ENCODE data around the gene FGF1.

FGF1 gene

DNA sequence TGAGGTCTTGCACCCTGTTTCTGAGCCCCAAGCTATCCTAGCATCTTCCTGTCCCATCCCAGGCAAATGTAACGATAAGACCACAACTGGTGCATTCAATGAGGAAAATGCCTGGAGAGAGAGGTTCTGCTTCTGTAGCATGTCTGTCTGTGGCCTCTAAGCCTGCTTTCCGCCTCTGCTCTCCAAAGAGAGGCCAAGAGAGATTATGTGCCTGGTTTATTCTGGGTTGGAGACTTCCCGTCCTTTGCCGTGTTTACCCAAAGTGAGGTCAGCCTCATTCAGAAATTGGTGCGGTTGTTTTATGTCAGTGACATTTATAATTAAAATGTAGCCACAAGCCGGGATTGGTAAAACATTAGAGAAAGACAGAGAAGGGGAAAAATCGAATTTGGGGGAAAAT, 77.8 kb downstream of the FGF1 start:
- DNase-seq: no peak

GRCh38 chr5:142605611-142606010, 80.3 kb downstream of the FGF1 start:
- DNase-seq: no peak

DNA sequence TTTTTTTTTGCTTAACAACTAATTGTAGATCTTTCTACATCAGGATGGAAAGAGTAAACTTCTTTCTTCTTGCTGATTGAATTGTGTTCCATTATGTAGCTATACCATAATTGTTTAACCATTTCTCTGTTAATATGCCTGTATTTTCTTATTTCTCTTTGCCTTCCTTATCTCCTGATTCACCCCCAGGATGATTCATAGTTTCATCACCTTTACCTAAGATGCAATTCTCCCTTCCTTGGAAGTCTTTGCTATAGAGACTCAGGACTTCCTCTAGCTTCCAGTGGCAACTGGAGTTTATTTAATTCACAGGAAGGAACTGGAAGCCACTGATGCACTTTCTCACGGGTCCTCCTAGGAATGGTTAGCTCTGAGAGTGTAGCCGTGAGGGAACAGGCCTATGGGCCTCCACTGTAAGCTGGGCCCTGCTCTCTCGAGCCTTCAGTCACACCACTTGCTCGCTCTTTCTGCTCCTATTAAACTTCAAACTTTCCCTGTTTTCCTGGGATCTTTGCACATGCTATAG, 83.1 kb downstream of the FGF1 start:
- DNase-seq: no peak

GRCh38 chr5:142601432-142601831, 84.5 kb downstream of the FGF1 start:
- DNase-seq: no peak

DNA sequence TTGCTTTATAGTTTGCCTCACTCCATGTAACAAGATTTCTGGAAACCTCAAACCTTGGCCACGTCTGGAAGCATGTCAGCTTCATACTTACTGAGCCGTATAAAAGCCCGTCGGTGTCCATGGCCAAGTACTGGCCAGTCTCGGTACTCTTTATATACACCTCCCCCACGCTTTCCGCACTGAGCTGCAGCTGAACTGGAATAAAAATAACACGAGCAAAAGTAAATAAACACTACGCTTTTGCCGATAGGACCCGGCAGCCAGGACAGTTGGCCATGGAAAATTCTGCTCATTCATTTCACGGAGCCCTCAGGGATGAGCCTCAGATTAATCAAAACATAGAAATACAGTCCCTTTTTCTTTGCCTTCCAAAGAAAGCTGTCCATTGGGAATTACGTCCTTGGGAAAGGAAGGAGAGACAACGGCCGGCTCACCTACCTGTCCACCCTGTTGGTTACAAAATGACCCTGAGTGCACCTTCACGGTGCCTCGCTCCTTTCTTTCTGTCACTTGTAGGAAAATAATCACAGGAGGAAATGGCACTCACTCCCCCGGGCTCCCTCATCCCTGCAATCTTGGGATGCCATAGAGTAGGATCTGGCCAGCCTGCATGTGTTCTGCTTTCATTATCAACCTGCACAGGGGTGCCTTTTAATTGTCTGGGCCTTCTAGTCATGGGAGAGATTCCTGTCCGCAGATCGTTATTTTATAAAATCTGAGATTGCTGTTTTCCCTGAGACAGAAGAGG, 85.1 kb downstream of the FGF1 start:
- DNase-seq: no peak

DNA sequence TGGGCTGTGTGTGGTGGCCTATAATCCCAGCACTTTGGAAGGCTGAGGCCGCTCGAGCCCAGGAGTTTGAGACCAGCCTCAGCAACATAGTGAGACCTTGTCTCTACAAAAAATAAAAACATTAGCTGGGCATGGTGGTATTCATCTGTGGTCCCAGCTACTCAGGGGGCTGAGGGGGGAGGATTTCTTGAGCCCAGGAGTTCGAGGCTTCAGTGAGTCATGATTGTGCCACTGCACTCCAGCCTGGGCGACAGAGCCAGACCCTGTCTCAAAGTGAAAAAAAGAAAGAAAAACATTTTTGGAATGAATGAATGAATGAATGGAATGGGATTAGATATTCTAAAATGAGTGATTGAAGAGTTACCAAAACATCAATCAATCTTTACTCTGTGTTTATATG, 85.8 kb downstream of the FGF1 start:
- no peak for DNase-seq

GRCh38 chr5:142598338-142598700, 87.6 kb downstream of the FGF1 start:
- no peak for DNase-seq

GRCh38 chr5:142597546-142598337, 88.1 kb downstream of the FGF1 start:
- DNase-seq: no peak

GRCh38 chr5:142597025-142597424, 88.9 kb downstream of the FGF1 start:
- DNase-seq: no peak

GRCh38 chr5:142592365-142592764, 93.5 kb downstream of the FGF1 start:
- DNase-seq: no peak

GRCh38 chr5:142590451-142591231, 95.2 kb downstream of the FGF1 start:
- no peak for DNase-seq

DNA sequence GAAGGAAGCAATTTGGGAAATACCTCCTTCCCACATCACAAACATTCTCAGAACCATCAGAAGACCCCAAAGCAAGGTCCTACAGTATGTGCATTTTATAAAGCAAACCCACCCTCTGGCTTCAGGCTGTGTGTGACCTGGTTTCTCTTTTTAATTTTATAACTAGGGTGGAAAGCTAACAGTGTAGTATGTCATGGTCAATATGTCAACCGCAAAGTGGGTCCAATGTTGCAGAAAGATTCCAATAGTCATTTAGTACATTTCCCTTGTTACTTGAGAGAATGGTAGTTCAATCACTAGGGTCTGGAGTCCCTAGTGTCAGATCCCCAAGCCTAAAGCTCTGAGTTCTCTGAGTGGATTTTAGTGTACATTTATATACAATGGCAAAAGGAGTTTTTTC, 96.2 kb downstream of the FGF1 start:
- no peak for DNase-seq

DNA sequence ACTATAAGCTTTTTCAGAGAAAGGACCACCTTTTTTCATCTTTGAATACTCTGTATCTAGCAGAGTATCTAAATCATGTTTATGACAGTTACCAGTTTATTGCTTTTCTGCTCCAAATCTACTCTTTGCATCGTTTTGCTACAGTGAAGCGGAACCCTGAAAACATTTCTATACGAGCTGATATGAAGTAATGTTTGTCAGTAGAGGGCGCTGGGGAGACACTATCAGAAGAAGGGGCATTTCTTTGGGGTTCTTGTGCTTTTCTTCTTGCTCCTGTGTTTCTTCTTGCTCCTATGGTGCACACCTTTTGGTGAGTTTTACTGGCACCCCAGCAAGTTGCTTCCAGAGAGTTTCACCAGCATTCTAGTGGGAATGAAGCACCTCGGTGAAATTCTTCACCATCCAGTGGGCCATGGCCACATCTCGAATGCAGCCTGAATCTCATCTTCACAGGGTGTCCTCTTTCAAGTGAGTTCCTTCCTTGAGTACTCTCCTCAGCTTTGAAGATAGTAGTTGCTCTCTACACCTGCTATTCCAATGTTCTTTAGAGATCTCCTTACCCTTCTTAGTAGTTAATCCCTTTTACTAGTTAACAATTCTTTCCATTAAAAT, 98.4 kb downstream of the FGF1 start:
- no peak for DNase-seq

DNA sequence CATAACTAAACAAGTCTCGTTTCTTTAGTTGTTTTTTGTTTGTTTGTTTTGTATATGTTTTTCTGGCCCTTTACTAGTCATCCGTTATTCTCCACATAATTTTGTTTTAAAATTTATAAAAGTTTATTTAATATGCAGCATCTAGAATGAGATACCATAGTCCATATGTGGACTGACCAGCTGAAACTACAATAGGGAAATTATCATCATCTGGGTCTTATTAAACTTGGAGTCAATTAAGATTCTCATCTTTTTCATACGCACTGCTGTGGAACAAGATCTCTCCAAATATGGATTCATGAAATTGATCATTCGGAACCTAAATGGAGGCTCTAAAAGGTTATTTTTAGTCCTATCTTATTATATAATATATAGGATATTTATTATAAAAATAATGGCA, 99.3 kb downstream of the FGF1 start:
- DNase-seq: no peak

DNA sequence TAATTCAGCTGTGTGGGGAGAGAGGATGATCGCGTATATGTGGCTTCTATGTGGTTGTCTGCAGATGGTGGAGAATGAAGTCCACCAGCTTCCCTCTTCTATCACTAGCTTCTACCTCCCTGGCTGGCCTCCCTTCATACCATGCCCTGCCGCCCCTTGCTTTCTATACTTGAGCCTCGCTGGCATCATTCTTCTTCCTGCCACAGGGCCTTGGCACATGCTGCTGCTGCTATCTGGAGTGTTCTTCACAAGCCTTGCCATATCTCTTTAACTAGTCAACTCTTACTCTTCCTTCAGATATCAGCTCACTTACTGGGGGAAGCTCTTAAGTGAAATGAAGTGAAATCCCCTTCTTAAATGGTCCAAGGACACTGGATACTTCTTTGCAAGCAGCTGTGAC, 100.4 kb downstream of the FGF1 start:
- no peak for DNase-seq

- DNase-seq: no peak
Observed at GRCh38 chr5:142584891-142585290, 101.0 kb downstream of the FGF1 start.

DNA sequence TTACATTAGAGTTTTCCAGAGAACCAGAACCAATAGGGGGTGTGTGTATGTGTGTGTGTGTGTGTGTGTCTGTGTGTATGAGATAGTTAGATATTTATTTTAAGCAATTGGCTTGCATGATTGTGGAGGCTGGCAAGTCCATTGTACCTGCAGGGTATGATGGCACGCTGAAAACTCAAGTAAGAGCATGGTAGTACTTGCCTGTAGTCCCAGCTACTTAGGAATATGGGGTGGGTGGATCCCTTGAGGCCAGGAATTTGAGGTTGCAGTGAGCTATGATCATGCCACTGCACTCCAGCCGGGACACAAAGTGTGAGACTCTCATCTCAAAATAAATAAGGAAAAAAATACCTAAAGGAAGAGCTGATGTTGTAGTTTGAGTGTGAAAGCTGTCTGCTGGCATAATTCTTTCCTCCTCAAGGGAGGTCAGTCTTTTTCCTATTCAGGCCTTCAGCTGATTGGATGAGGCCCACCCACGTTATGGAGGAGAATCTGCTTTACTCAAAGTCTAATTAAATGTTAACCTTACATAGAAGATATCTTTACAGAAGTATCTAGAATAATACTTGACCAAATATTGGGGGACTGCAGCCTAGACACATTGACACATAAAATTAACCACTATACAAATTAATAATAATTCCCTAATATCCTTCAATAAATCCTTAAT, 107.6 kb downstream of the FGF1 start:
- DNase-seq: no peak

GRCh38 chr5:142576804-142577203, 109.1 kb downstream of the FGF1 start:
- no peak for DNase-seq

- DNase-seq: no peak
Observed at GRCh38 chr5:142576303-142576702, 109.6 kb downstream of the FGF1 start.

- DNase-seq: no peak
Observed at GRCh38 chr5:142572006-142572405, 113.9 kb downstream of the FGF1 start.

- no peak for DNase-seq
Observed at GRCh38 chr5:142571371-142571770, 114.5 kb downstream of the FGF1 start.

DNA sequence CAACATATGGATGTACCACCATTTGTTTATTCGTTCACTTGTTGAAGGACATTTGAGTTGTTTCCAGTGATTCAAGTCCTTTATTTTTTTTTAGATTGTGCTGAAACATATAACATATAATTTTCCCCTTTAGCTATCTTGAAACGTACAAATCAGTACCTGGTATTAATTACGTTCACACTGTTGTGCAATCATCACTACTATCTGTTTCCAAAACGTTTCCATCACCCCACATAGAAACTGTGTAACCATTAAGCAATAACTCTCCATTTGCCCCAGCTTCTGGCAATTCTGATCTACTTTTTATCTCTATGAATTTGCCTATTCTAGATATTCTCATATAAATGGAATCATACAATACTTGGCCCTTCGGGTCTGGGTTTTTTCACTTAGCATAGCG, 116.0 kb downstream of the FGF1 start:
- DNase-seq: no peak

- no peak for DNase-seq
Observed at GRCh38 chr5:142568996-142569335, 116.9 kb downstream of the FGF1 start.
